ENCODE data around the gene WFS1. TPM values are rescaled to one million over a fixed set of nuclear protein-coding genes. Genes with fewer than 3 reads are reported as not detected.

The WFS1 gene
- total RNA-seq, 1 experiment from 2014 or later: 15.6 TPM

DNA sequence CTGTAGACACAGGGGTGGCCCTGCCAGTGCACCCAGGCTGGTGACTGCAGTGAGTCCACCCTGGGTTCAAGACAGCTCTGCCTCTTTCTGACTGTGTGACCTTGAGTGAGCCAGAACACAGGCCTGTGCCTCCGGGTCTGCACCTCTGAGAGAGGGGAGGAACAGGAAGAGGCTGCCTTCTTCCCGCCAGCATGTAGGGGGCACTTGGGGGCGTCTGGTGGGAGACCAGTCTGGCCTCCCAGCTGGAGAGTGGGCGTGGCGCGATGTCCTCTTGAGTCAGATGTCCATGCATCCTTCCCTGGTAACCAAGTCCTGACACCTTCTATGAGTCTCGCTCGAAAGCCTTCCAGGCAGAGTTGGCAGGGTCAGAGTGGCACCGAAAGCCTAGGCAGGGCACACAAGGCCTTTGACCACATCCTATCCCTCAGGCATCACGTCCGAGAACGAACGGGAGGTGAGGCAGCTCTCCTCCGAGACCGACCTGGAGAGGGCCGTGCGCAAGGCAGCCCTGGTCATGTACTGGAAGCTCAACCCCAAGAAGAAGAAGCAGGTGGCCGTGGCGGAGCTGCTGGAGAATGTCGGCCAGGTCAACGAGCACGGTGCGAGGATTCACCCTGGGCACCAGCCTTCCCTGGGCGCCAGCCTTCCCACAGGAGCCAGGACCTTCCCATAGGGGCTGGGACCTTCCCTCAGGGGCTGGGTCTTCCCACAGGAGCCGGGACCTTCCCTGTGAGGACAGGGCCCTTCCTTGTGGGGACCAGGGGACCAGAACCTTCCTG lies 21.3 kb downstream of the WFS1 start:
- no peaks in the 10 kb centered on the region for H3K36me3 ChIP-seq

DNA sequence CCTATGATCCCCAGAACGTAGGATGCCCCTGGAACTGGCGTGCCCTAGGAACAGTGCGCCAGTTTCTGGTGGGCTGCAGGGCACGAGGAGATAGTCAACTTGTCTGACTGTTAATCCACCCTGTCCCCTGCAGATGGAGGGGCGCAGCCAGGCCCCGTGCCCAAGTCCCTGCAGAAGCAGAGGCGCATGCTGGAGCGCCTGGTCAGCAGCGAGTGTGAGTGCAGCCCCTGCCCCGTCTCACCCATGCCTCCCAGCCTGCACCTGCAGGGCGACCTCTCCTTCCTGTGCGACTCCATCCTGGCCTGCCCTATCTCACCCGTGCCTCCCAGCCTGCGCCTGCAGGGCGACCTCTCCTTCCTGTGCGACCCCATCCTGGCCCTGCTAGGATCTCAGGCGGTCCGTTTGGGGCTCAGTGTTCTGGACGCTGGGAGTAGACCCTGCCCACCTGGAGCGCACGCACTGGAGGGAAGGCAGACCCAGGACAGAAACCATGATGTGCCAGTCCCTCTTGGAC lies 22.2 kb downstream of the WFS1 start:
- Histone ChIP-seq H3K36me3 (no peaks in the 10 kb centered on the region), H3K4me1 (no peaks in the 10 kb centered on the region), H3K27me3 (no peaks in the 10 kb centered on the region), H3K4me3 (no peak overlapping the region), H3K27ac (no peak overlapping the region), H3K9me3 (replicated peaks) (no peaks in the 10 kb centered on the region)
- DNase-seq: no peak

More for the DNA sequence above, 21.3 kb downstream of the WFS1 start:
- DNase-seq: no peak
- no peaks in the 10 kb centered on the region for H3K27me3 ChIP-seq
- H3K27ac ChIP-seq: no peak overlapping the region
- no peak overlapping the region for H3K4me3 ChIP-seq
- H3K9me3 ChIP-seq (replicated peaks): no peaks in the 10 kb centered on the region
- H3K4me1 ChIP-seq: no peaks in the 10 kb centered on the region

DNA sequence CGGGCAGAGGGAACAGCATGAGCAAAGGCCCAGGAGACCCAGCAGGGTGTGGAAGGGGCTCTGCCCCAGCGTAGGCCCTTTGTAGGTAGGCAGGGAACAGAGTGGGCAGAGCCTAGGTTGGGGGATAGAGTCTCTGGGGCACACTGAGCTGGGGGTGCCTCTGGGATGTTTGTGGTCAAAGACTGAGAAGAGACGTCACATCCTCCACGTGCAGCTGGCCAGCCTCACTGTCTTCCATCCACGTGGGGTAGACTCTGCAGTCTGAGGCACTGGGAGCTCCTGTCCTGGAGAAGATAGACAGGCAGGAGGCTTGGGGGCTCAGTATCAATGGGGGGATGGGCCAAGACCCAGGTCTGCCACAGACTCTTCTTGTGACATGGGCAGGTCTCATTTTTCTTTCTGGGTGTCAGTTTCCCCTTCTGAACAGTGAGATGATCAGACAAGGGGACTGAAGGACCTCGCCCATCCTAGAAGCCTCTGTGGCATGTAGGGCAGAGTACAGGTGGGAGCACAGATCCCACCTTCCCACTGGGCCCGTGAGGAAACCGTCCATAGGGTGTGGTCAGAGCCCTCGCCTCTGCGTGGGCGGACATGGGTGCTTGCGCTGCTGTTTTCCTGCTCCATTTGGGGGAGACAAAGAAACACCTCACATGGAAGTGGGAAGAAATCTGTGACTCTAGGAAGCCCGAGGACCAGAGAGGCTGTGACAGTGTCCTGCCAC lies 22.9 kb downstream of the WFS1 start:
- no peaks in the 10 kb centered on the region for H3K4me1 ChIP-seq
- H3K36me3 ChIP-seq: no peaks in the 10 kb centered on the region; the same call in 1 of the 2 replicates
- no peak overlapping the region for H3K27ac ChIP-seq
- no peaks in the 10 kb centered on the region for H3K9me3 ChIP-seq (replicated peaks)
- H3K27me3 ChIP-seq: no peaks in the 10 kb centered on the region
- no peak for DNase-seq
- H3K4me3 ChIP-seq: no peak overlapping the region

DNA sequence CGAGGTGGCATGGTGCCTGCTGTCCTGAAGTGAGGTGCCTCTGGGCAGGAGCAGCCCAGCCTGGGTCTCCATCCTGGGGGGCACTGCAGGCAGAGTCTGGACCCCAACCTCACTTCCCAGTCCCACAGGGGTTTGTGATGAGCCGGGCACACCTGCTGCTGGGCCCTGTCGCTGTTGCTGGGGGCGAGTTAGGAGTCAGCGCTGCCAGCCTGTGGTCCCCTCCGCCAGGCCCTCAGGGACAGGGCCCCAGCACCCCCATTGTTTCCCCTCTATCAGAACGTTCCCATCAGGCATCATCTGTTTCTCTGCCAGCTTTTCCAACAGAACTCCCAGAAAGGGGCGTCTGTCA lies 23.4 kb downstream of the WFS1 start:
- no peaks in the 10 kb centered on the region for H3K4me1 ChIP-seq
- no peaks in the 10 kb centered on the region for H3K27me3 ChIP-seq
- DNase-seq: no peak
- H3K4me3 ChIP-seq: no peak overlapping the region
- H3K9me3 ChIP-seq (replicated peaks): no peaks in the 10 kb centered on the region
- no peak overlapping the region for H3K27ac ChIP-seq
- no peaks in the 10 kb centered on the region; the same call in 1 of the 2 replicates for H3K36me3 ChIP-seq

DNA sequence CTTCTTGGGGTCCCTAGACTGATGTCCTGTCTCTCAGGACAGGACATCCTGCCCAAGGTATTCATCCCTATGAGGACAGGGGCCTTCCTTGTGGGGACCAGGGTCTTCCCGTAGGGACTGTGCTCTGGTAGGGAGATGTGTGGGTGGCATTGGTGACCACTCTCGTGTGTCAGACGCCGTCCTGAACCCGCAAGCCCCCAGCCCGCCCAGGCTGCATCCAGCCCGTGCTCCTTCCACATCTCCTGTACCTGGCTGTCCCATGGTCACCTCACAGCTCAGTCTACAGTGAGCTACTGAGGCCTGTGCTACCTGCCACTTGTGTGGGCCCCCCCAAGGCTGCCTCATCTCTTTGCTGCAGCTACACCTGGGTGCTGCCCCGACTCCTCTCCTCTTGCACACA lies 24.0 kb downstream of the WFS1 start:
- Histone ChIP-seq H3K27me3 (no peaks in the 10 kb centered on the region), H3K4me3 (no peak overlapping the region), H3K9me3 (replicated peaks) (no peaks in the 10 kb centered on the region), H3K36me3 (no peaks in the 10 kb centered on the region; the same call in 1 of the 2 replicates), H3K4me1 (no peaks in the 10 kb centered on the region), H3K27ac (no peak overlapping the region)
- DNase-seq: no peak

DNA sequence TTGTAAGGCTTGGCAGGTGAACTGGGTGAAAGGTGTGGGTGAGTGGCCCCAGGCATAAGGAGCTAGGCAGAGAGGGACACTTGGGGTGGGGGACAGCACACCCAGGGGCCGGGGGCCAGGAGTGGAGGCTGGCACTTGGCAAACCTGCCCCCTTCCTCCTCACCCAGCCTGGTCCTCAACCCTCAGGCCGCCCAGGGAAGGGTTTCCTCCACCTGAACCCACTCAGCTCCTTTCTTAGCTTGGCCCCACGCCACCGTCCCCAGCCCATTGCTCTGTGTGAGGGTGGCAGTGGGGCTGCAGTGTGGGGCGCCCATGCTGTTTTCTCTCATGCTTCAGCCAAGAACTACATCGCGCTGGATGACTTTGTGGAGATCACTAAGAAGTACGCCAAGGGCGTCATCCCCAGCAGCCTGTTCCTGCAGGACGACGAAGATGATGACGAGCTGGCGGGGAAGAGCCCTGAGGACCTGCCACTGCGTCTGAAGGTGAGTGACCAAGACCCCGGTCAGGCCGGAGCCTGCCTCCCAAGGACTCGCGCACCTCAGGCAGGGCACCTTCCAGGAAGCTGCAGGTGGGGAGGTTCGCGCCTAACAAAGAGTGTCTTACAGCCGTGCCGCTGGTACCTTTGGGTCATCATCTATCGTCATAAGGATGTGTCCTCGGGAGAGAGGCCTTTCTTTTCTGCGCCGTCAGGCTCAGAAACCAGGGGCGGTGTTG lies 25.2 kb downstream of the WFS1 start:
- H3K27ac ChIP-seq: no peak overlapping the region
- H3K4me1 ChIP-seq: no peaks in the 10 kb centered on the region
- no peaks in the 10 kb centered on the region for H3K27me3 ChIP-seq
- H3K9me3 ChIP-seq (replicated peaks): no peaks in the 10 kb centered on the region
- H3K36me3 ChIP-seq: no peaks in the 10 kb centered on the region; the same call in 1 of the 2 replicates
- no peak overlapping the region for H3K4me3 ChIP-seq
- DNase-seq: no peak

DNA sequence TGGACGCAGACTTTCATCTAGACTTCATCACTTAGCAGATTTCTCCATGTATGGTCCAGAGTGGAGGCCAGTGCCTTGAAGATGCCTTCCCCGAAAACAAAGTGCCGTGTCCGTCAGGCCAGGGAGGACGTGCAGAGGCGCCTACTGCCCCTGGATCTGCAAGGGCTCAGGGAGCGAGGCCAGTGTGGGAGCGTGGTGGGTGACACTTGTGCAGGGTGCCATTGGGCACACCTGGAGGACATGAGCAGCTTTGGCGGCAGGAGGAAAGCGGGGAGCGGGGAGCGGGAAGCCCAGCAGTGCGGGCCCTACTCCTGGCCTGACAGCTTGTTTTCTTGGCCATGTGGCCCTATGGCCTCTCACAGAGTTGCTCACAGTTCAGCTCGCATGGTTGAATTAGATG lies 25.8 kb downstream of the WFS1 start:
- H3K9me3 ChIP-seq (replicated peaks): no peaks in the 10 kb centered on the region
- H3K4me1 ChIP-seq: no peaks in the 10 kb centered on the region
- no peak overlapping the region for H3K4me3 ChIP-seq
- no peaks in the 10 kb centered on the region; the same call in 1 of the 2 replicates for H3K36me3 ChIP-seq
- H3K27me3 ChIP-seq: no peaks in the 10 kb centered on the region
- no peak overlapping the region for H3K27ac ChIP-seq
- DNase-seq: no peak

DNA sequence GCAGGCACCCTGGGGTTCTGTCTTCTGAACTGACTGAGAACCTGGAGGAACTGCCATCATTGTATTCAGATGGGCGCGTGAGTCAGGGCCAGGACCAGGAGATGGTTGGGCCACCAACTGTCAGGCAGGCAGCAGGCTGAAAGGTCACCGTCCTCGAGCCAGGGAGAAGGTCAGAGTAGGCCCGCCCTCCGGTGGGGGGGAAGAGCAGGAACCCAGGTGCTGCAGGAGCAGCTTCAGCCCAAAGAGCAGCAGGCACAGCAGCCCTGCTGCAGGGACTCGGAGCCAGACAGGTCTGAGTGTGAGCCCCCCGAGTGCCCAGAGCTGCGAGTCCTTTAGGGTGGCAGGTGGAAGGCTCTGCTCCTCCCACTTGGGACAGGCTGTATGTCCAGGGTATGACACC lies 26.4 kb downstream of the WFS1 start:
- no peak overlapping the region for H3K27ac ChIP-seq
- H3K4me3 ChIP-seq: no peak overlapping the region
- no peak for DNase-seq
- H3K4me1 ChIP-seq: no peaks in the 10 kb centered on the region
- no peaks in the 10 kb centered on the region; the same call in none of the 2 replicates for H3K36me3 ChIP-seq
- no peaks in the 10 kb centered on the region for H3K27me3 ChIP-seq
- no peaks in the 10 kb centered on the region for H3K9me3 ChIP-seq (replicated peaks)

DNA sequence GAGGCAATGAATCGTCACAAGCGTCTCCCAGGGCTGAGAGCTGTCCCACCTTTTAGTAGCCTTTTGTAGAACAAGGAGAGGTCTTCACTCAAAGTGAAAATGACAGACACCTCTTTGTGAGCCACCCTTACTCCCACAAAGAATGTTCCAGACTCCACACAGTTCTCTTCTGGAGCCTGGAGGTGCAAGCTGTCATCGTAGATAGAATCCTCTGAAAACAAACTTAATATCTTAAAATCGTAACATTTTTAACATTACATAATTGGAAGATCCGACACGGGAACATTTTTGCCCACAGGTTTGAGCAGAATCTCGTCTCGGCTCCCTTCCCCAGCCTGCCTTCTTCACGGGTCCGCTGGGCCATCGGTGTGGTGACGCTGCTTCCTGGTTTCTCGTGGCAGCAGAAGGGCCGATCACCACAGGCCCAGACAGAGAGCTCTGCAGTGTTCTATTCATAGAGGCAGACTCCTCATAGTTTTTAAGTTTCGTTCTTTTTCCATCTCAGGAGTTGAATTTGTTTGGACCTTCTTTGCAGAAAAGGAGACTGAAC lies 27.7 kb downstream of the WFS1 start:
- H3K36me3 ChIP-seq: peaks cover 4% of the 10 kb centered on the region
- no peaks in the 10 kb centered on the region for H3K9me3 ChIP-seq (replicated peaks)
- H3K4me1 ChIP-seq: no peaks in the 10 kb centered on the region
- no peak overlapping the region for H3K27ac ChIP-seq
- H3K4me3 ChIP-seq: no peak overlapping the region
- H3K27me3 ChIP-seq: no peaks in the 10 kb centered on the region
- DNase-seq: no peak

DNA sequence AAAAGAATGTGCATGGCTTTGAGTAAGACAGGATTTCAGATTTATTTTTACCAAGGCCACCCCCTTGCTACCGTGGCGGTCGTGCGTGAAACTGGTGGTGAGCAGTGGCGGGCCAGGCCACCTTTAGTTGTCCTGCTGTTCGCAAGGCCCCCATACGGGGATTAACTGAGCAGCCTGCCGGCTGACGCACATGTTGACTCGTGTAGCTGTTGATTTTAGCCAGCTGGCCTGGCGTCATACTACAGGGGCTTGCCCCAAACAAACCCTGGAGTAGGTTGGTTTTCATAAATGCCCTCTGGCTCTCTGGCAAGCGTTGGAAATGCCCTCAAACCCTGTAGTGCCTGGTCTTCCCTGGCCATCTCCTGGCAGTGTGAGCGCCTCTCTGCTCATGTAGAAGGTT lies 28.4 kb downstream of the WFS1 start:
- Histone ChIP-seq H3K27me3 (no peaks in the 10 kb centered on the region), H3K4me1 (no peaks in the 10 kb centered on the region), H3K9me3 (replicated peaks) (no peaks in the 10 kb centered on the region), H3K36me3 (peaks cover 4% of the 10 kb centered on the region), H3K4me3 (no peak overlapping the region), H3K27ac (no peak overlapping the region)
- no peak for DNase-seq

DNA sequence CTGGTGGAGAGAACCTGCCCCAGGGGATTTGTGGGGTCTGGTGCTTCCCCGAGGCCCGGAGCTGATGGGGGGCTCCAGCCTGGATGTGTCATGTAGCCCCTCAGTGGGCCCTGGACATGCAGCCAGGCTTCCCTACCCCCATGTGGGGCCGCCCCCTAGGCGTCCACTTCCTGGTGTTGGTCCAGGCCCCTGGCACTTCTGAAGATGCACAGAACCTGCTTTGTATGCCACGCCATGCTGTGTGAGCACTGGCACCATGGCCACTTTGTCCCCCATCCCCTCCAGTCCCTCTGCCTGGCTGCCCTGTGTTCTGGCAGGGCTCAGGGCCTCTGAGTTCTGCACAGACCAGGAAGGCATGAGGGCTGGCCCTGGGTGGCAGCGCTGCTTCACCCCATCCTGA lies 29.2 kb downstream of the WFS1 start:
- Histone ChIP-seq H3K9me3 (replicated peaks) (no peaks in the 10 kb centered on the region), H3K27me3 (no peaks in the 10 kb centered on the region), H3K4me3 (no peak overlapping the region), H3K27ac (no peak overlapping the region), H3K36me3 (peaks cover 4% of the 10 kb centered on the region), H3K4me1 (no peaks in the 10 kb centered on the region)
- no peak for DNase-seq

DNA sequence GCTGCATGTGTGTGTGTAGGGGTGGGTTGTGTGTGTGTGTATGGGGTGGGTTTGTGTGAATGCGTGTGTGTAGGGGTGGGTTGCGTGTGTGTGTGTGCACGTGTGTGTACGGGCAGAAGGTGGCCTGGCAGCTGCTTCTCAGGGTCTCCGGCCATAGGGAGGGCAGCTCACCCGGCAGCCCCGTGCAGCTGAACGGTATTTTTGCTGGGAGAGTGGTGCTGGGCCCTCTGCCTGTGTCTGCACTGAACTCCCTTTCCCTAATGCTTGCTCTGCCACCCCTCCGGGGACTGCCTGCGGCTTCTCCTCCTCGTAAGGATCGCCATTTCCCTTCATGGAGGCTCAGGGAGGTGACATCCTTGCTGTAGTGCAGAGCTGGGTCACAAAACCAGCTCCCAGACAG lies 30.2 kb downstream of the WFS1 start:
- H3K27me3 ChIP-seq: no peaks in the 10 kb centered on the region
- no peak overlapping the region for H3K4me3 ChIP-seq
- no peak overlapping the region for H3K27ac ChIP-seq
- H3K36me3 ChIP-seq: peaks cover 4% of the 10 kb centered on the region
- no peaks in the 10 kb centered on the region for H3K4me1 ChIP-seq
- H3K9me3 ChIP-seq (replicated peaks): no peaks in the 10 kb centered on the region
- DNase-seq: no peak

DNA sequence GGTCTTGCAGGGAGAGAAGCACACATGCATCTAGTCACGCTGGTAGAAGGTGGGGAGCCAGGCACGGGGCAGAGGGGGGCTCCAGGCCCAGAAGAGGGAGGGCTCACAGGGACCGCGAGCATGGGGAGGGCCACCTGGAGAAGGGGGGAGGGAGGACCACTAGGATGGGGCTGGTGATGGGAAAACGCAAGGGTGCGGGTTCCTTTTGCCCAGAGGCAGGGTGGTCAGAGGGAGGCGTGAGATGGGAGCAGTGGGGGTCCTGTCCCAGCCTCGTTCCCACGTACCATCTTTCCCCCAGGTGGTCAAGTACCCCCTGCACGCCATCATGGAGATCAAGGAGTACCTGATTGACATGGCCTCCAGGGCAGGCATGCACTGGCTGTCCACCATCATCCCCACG lies 30.7 kb downstream of the WFS1 start:
- Histone ChIP-seq H3K4me1 (no peaks in the 10 kb centered on the region), H3K27ac (no peak overlapping the region), H3K36me3 (peaks cover 4% of the 10 kb centered on the region), H3K4me3 (no peak overlapping the region), H3K27me3 (no peaks in the 10 kb centered on the region), H3K9me3 (replicated peaks) (no peaks in the 10 kb centered on the region)
- no peak for DNase-seq

DNA sequence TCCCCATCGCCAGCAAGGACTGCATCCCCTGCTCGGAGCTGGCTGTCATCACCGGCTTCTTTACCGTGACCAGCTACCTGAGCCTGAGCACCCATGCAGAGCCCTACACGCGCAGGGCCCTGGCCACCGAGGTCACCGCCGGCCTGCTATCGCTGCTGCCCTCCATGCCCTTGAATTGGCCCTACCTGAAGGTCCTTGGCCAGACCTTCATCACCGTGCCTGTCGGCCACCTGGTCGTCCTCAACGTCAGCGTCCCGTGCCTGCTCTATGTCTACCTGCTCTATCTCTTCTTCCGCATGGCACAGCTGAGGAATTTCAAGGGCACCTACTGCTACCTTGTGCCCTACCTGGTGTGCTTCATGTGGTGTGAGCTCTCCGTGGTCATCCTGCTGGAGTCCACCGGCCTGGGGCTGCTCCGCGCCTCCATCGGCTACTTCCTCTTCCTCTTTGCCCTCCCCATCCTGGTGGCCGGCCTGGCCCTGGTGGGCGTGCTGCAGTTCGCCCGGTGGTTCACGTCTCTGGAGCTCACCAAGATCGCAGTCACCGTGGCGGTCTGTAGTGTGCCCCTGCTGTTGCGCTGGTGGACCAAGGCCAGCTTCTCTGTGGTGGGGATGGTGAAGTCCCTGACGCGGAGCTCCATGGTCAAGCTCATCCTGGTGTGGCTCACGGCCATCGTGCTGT lies 31.5 kb downstream of the WFS1 start:
- H3K27ac ChIP-seq: no peak overlapping the region
- H3K4me1 ChIP-seq: no peaks in the 10 kb centered on the region
- H3K36me3 ChIP-seq: peaks cover 4% of the 10 kb centered on the region
- no peaks in the 10 kb centered on the region for H3K9me3 ChIP-seq (replicated peaks)
- no peak overlapping the region for H3K4me3 ChIP-seq
- no peaks in the 10 kb centered on the region for H3K27me3 ChIP-seq
- DNase-seq: no peak

Measured in SJCRH30 (cell line).